Epidermal melanocyte (primary cell): ENCODE results near the gene CUX1.
A peak's percentile ranks its signal among the peaks of the same experiment; 100 is the strongest.
"Not testable (repeated sequence)": the region's sequence is repeated elsewhere in the genome, so short reads cannot be mapped to it uniquely, and the experiment has no call there.

Experiments
- DNase-seq: peaks from one replicate; pipeline ENCODE4 v3.0.0; 2011; ENCODE audit warnings: low spot score; ENCODE audit not compliant: insufficient read length

Gene CUX1

DNA sequence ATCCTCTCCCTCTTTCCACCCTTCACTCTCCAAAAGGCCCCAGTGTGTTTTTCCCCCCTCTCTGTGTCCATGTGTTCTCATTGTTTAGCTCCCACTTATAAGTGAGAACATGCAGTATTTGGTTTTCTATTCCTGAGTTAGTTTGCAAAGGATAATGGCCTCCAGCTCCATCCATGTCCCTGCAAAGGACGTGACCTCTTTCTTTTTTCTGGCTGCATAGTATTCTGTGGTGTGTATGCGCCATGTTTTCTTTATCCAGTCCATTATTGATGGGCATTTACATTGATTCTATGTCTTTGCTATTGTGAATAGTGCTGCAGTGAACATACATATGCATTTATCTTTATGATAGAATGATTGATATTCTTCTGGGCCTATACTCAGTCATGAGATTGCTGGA lies 31.9 kb downstream of the CUX1 start:
- DNase-seq = not testable (repeated sequence)

DNA sequence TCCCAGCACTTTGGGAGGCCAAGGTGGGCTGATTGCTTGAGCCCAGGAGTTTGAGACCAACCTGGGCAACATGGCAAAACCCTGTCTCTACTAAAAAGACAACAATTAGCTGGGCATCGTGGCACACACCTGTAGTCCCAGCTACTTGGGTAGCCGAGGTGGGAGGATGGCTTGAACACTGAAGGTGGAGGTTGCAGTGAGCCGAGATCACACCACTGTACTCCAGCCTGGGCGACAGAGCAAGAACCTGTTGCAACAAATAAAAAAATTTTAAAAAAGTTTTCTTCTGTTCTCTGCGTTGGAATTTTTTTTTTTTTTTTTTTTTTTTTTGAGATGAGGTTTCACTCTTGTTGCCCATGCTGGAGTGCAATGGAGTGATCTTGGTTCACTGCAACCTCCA lies 34.9 kb downstream of the CUX1 start:
- not testable (repeated sequence) for DNase-seq

DNA sequence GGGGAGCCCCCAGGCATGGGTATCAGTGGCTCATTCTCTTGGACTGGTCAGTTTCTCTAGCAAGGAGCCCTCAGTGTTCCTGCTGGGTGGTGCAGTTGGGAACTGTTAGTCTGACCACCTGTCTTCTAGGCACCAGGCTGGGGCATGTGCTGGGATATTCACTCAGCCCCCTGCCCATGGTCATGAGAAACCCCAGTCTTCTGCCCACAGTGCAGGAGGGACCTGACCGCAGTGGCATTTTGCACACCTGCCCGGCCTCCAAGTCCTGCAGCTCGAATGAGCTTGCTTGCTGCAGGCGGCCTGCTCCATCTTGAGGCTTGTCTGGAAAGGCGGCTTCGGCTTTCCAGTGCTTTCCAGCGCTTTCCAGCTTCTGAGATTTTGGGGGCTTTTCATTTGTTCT lies 36.3 kb downstream of the CUX1 start:
- no peak for DNase-seq

DNA sequence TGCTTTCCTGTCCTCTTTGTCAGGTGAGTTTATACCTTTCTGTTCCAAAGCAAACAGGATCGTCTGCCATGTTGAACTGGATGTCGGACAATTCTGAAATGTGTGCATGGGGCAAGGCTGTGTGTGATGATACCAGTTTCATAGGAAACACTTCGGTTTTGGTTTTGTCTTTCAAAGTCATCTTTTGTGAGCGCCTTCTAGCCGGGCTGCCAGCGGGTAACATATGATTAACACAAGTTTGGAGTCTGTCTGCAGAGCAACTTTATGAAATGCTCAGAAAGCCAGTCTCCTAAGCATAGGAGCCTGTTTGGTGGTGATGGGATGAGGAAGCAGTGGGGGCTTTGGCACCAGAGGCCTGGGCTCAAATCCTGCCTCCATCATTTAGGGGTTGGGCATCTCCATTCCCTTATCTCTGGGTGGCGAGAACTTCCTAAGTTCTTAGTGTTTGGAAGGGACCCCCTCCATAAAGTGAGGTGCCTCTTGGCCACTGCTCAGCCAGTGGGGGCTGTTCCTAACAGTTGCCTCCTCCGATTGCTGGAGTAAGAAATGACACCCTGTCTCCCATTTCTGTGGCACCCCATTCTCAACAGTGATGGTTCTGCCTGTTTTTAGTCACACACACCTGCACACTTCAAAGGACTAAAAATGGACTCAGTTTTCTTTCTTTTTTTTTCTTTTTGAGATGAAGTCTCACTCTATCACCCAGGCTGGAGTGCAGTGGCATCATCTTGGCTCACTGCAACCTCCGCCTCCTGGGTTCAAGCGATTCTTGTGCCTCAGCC lies 36.8 kb downstream of the CUX1 start:
- no peak for DNase-seq

GRCh38 chr7:101856473-101857357 lies 39.3 kb downstream of the CUX1 start:
- peak; percentile 76 for DNase-seq

DNA sequence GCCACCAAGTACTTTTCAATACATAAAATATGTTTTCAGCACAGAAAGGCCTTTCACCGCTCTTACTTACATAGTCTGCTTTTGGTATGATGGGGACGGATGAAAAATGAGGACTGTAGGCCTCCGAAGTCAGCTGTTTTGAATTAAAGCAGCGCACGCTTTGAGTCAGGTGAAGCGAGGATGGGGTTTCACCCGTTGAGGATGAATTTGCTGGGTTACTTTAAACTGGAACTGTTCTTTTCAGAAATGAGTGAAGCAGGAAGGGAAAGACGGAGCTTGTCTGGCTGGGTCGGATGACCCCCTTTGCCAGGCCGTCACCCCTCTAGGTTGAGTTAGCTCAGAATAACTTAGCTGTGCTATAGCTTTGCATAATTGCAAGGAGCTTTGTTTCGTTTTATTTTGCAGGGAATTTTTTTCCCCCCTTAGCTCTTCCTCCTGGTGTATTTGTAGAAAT lies 40.0 kb downstream of the CUX1 start:
- no peak for DNase-seq

GRCh38 chr7:101858437-101859385 lies 41.3 kb downstream of the CUX1 start:
- DNase-seq = no peak

DNA sequence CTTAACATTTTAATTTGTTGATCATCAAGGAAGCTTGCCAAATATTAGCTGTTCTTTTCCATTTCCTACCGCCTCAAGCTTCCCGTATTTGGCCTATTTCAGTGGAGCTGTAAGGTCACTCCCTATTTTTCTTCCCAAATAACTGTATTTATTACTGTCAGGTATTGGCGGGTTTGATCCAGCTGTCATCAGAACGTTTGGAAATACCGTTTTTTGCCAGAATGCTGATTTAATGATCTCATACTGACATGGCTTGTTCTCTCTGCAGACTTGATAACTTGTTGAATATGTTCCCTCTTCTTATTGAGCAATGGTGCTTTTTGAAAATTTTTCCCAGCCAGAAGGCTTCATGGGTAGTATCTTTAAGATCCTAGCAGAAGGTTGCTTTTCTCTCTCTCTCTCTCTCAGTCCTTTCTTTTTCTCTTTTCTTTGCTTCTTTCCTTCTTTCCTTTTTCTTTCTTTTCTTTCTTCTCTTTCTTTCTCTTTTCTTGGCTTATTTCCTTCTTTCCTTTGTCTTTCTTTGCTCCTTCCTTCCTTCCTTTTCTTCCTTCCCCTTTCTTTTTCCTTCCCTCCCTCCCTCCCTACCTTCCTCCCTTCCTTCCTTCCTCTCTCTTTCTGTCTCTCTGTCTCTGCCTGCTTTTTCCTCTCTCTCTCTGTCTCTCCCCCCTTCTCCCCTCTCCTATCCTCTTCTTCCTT lies 42.1 kb downstream of the CUX1 start:
- no peak for DNase-seq

GRCh38 chr7:101860316-101861217 lies 43.1 kb downstream of the CUX1 start:
- no peak for DNase-seq

GRCh38 chr7:101861218-101861775 lies 43.9 kb downstream of the CUX1 start:
- no peak for DNase-seq

GRCh38 chr7:101862280-101863220 lies 45.1 kb downstream of the CUX1 start:
- DNase-seq = no peak

DNA sequence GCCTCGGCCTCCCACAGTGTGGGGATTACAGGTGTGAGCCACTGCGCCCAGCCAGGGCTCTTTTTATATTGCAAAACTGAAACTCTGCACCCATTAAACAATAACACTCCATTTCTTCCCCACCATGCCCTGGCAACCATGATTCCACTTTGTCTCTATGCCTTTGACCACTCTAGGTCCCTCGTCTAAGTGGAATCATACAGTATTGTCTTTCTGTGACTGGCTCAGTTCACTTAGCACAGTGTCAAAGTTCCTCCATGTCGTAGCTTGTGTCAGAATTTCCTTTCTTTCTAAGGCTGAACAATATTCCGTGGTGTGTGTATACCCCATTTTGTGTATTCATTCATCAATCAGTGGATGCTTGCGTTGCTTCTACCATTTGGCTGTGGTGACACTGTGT lies 46.2 kb downstream of the CUX1 start:
- no peak for DNase-seq

GRCh38 chr7:101864039-101864438 lies 46.6 kb downstream of the CUX1 start:
- no peak for DNase-seq

DNA sequence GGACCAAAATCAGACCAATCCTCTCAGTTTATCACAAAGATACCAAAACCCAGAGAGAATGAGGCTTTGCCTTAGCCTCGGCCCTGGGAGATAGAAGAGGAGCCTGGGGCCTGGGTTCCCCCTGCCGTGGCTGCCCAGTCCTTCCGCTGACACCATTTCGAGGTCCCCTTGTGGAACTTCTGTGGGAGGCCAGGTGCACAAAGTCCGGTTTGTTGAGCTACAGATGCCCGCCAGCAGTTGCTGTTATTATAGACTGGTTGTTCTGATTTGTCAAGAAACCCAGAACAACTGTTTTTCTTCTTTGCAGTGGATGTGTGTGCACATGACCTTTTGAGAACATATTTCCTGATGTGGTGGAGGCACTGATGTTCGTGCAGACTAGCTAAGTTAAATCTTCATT lies 47.6 kb downstream of the CUX1 start:
- DNase-seq = no peak

DNA sequence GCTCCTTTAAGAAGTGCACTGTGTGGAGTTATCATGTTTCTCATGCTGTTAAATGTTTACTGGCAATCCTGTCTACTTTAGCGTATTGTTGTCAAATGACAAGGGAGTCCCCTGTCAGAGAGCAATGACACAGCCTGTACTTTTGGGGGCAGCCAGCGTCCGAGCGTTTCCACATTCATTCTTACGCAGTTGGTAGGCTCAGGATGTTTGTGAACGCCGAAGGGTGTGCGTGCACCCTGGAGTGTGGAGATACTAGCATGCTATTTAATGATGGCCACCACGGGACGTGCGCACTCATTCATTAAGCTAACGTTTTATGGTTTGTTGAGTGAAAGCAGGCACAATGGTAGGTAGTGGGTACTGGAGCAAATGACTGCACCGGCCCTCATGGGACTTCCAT lies 48.0 kb downstream of the CUX1 start:
- no peak for DNase-seq

GRCh38 chr7:101866328-101866727 lies 48.9 kb downstream of the CUX1 start:
- DNase-seq = no peak

GRCh38 chr7:101867265-101867664 lies 49.8 kb downstream of the CUX1 start:
- no peak for DNase-seq

DNA sequence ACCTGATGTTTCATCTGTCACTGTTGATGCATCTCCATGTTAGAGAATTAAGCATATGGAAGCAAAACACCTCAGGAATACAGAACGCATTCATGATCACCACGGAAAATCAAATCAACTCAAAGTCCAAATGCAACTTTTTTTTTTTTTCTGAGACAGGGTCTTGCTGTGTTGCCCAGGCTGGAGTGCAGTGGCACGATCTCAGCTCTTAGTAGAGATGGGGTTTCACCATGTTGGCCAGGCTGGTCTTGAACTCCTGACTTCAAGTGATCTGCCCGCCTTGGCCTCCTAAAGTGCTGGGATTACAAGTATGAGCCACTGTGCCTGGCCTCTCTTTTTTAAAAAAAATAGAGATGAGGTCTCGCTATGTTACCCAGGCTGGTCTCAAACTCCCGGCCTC lies 50.3 kb downstream of the CUX1 start:
- DNase-seq = not testable (repeated sequence)
